GM12874 (cell line): ENCODE results near the gene FTO.

ENCODE experiments used
- TF ChIP-seq, protein P1 (sequence below): IDR thresholded peaks from 2 replicates; pipeline ENCODE4 v1.5.1; 2011; ENCODE audit warnings: low read depth, mild to moderate bottlenecking, control low read depth, low read length, moderate library complexity; ENCODE audit not compliant: insufficient read depth

The FTO gene

GRCh38 chr16:53999841-54000240 is 295.9 kb downstream of the FTO start:
- TF ChIP-seq, protein P1, sequence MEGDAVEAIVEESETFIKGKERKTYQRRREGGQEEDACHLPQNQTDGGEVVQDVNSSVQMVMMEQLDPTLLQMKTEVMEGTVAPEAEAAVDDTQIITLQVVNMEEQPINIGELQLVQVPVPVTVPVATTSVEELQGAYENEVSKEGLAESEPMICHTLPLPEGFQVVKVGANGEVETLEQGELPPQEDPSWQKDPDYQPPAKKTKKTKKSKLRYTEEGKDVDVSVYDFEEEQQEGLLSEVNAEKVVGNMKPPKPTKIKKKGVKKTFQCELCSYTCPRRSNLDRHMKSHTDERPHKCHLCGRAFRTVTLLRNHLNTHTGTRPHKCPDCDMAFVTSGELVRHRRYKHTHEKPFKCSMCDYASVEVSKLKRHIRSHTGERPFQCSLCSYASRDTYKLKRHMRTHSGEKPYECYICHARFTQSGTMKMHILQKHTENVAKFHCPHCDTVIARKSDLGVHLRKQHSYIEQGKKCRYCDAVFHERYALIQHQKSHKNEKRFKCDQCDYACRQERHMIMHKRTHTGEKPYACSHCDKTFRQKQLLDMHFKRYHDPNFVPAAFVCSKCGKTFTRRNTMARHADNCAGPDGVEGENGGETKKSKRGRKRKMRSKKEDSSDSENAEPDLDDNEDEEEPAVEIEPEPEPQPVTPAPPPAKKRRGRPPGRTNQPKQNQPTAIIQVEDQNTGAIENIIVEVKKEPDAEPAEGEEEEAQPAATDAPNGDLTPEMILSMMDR: no peak

DNA sequence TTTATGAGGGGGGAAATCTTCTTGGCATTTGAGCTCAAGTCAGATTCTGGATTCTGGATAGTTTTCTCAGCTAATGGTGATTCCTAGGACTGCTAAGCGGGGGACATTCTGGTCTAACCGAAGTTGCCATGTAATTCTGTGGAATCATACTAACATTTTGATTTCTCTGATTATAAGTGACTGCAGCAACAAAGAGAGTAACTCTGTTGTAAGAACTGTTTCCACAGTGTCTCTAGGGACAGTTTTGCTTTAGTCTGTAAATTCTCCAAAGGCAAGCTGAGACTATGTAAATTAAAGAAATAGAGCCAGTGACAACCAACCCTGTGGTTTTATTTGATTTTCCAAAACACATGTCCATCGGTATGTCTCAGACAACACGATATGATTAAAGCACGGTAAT is 296.4 kb downstream of the FTO start:
- TF ChIP-seq, protein P1: no peak

DNA sequence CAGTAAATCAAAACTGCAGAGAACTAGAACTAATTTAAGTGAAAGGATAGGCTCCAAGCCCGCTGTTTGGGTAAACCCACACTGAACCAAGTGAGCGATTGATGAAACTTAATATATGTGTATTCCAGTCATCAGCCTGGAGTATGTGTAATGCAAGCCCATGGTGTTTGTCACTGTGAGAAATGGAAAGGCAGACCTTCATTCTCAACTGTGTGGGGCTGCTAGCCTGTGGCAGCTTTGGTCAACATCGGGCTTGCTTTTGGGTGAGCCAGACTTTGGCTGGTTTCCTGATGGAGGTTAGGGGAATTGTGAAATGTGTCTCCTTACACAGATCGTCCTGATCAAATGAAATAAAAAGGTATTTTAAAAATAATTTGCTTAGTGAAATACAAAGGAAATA is 302.7 kb downstream of the FTO start:
- TF ChIP-seq, protein P1: no peak

DNA sequence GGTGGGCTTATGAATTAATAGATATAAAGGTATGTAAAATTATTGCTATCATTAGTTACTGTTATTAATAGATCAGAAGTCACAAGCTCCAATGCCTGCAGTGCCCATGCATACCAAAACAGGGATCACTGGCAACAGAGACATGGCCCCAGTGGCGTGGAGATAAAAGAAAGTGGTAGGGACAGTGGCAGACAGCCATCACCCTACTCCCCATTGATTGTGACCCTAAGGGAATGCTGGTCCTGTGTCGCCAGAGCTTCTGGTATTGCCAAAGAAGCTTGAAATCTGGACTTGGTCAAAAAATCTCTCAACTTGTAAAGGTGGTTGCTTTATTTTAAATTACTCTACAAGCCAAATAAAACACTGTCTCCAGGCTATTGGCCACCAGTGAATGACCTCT is 303.5 kb downstream of the FTO start:
- TF ChIP-seq, protein P1: no peak

GRCh38 chr16:54009464-54010176 is 305.7 kb downstream of the FTO start:
- TF ChIP-seq, protein P1: no peak

GRCh38 chr16:54015147-54015546 is 311.2 kb downstream of the FTO start:
- TF ChIP-seq, protein P1: no peak

- TF ChIP-seq, protein P1: no peak
Measured at GRCh38 chr16:54022362-54022761, 318.4 kb downstream of the FTO start.

DNA sequence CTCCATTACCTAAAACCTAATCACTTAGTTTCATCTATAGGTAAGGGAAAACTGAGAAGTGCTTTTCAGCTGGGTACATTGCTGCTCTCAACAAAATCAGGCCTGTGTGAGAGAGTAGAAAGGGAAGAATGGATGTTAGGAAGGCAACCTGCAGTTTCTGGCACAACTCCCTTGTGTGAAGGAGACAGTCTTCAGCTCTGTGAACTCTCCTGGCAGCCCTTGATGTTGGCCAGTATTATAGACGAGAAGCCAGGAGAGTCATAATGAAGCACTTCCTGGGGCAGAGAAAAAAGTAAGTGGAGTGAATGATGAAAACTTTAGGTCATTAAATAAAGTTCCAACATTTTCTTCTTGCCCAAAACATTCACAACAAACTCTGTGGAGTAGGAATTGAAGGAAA is 322.5 kb downstream of the FTO start:
- TF ChIP-seq, protein P1: no peak
